ENCODE data around the gene NUMBL. TPM values are rescaled to one million over a fixed set of nuclear protein-coding genes. Genes with fewer than 3 reads are reported as not detected.

NUMBL gene
- total and polyA plus RNA-seq, 5 donors from 2014 or later, result 0.17 to 10.4 (median 0.60) TPM

- Mint-ChIP-seq H3K4me3 (peak overlapping the region in 1 of 4 donors; percentile 28), H3K9me3 (no peaks in the 10 kb centered on the region), H3K27ac (peak overlapping the region in 1 of 3 donors; percentile 43), H3K36me3 (peaks cover 34% of the 10 kb centered on the region), H3K27me3 (no peaks in the 10 kb centered on the region), H3K4me1 (peaks cover 0 to 5% (median 0%) of the 10 kb centered on the region in 4 donors)
- DNase-seq (no peak), ATAC-seq (ENCODE audit: low read depth in 2 of 2) (no peak)
- Histone ChIP-seq H3K36me3 (ENCODE audit: control insufficient read depth, insufficient read depth, low read length) (peaks cover 59% of the 10 kb centered on the region), H3K27ac (ENCODE audit: insufficient read depth, low read length, poor library complexity, severe bottlenecking) (no peak overlapping the region), H3K4me1 (ENCODE audit: control insufficient read depth, insufficient read depth, low read length, poor library complexity, severe bottlenecking) (no peaks in the 10 kb centered on the region), H3K4me3 (ENCODE audit: low read depth, low read length) (no peak overlapping the region), H3K9me3 (ENCODE audit: control insufficient read depth in 2 of 2, low read length in 2 of 2) (no peaks in the 10 kb centered on the region), H3K27me3 (ENCODE audit: control insufficient read depth, insufficient read depth, low read length) (no peaks in the 10 kb centered on the region)
Observed at GRCh38 chr19:40703029-40703755, 12.7 kb upstream of the NUMBL start.

GRCh38 chr19:40702337-40703012 is 12.0 kb upstream of the NUMBL start:
- Mint-ChIP-seq H3K36me3 (peaks cover 34% of the 10 kb centered on the region), H3K27ac (peak overlapping the region in 2 of 3 donors; percentile 13 to 43), H3K9me3 (no peaks in the 10 kb centered on the region), H3K4me1 (peaks cover 0 to 5% (median 0%) of the 10 kb centered on the region in 4 donors), H3K4me3 (peak overlapping the region in 1 of 4 donors; percentile 69), H3K27me3 (no peaks in the 10 kb centered on the region)
- Histone ChIP-seq H3K27me3 (ENCODE audit: control insufficient read depth, insufficient read depth, low read length) (no peaks in the 10 kb centered on the region), H3K4me3 (ENCODE audit: low read depth, low read length) (no peak overlapping the region), H3K9me3 (ENCODE audit: control insufficient read depth in 2 of 2, low read length in 2 of 2) (no peaks in the 10 kb centered on the region), H3K36me3 (ENCODE audit: control insufficient read depth, insufficient read depth, low read length) (peaks cover 52% of the 10 kb centered on the region), H3K27ac (ENCODE audit: insufficient read depth, low read length, poor library complexity, severe bottlenecking) (no peak overlapping the region), H3K4me1 (ENCODE audit: control insufficient read depth, insufficient read depth, low read length, poor library complexity, severe bottlenecking) (no peaks in the 10 kb centered on the region)
- ATAC-seq (ENCODE audit: low read depth in 2 of 2) (no peak), DNase-seq (no peak)

GRCh38 chr19:40701758-40702157 is 11.3 kb upstream of the NUMBL start:
- H3K4me1 Mint-ChIP-seq, result peaks cover 0 to 5% (median 0%) of the 10 kb centered on the region in 4 donors

GRCh38 chr19:40700083-40700482 is 9.6 kb upstream of the NUMBL start:
- no peak overlapping the region for H3K4me3 Mint-ChIP-seq
- H3K4me1 Mint-ChIP-seq, result peaks cover 0 to 5% (median 0%) of the 10 kb centered on the region in 4 donors
- ATAC-seq (ENCODE audit: low read depth in 2 of 2) (no peak), DNase-seq (no peak)
- Histone ChIP-seq H3K4me3 (ENCODE audit: low read depth, low read length) (no peak overlapping the region), H3K27ac (ENCODE audit: insufficient read depth, low read length, poor library complexity, severe bottlenecking) (no peak overlapping the region), H3K4me1 (ENCODE audit: control insufficient read depth, insufficient read depth, low read length, poor library complexity, severe bottlenecking) (no peaks in the 10 kb centered on the region), H3K27me3 (ENCODE audit: control insufficient read depth, insufficient read depth, low read length) (no peaks in the 10 kb centered on the region), H3K36me3 (ENCODE audit: control insufficient read depth, insufficient read depth, low read length) (peaks cover 52% of the 10 kb centered on the region), H3K9me3 (ENCODE audit: control insufficient read depth in 2 of 2, low read length in 2 of 2) (no peaks in the 10 kb centered on the region)
- no peaks in the 10 kb centered on the region for H3K9me3 Mint-ChIP-seq
- H3K27me3 Mint-ChIP-seq, result no peaks in the 10 kb centered on the region
- peaks cover 35% of the 10 kb centered on the region for H3K36me3 Mint-ChIP-seq
- H3K27ac Mint-ChIP-seq, result no peak overlapping the region

More at GRCh38 chr19:40701758-40702157, 11.3 kb upstream of the NUMBL start:
- H3K27me3 Mint-ChIP-seq, result no peaks in the 10 kb centered on the region
- H3K27ac Mint-ChIP-seq, result no peak overlapping the region
- no peaks in the 10 kb centered on the region for H3K27me3 ChIP-seq (ENCODE audit: control insufficient read depth, insufficient read depth, low read length)
- no peaks in the 10 kb centered on the region for H3K9me3 Mint-ChIP-seq
- no peak overlapping the region for H3K27ac ChIP-seq (ENCODE audit: insufficient read depth, low read length, poor library complexity, severe bottlenecking)
- DNase-seq (no peak), ATAC-seq (ENCODE audit: low read depth in 2 of 2) (no peak)
- no peaks in the 10 kb centered on the region for H3K9me3 ChIP-seq (ENCODE audit: control insufficient read depth in 2 of 2, low read length in 2 of 2)
- no peaks in the 10 kb centered on the region for H3K4me1 ChIP-seq (ENCODE audit: control insufficient read depth, insufficient read depth, low read length, poor library complexity, severe bottlenecking)
- H3K36me3 Mint-ChIP-seq, result peaks cover 35% of the 10 kb centered on the region
- H3K4me3 Mint-ChIP-seq, result peak overlapping the region in 1 of 4 donors; percentile 69
- peaks cover 52% of the 10 kb centered on the region for H3K36me3 ChIP-seq (ENCODE audit: control insufficient read depth, insufficient read depth, low read length)
- H3K4me3 ChIP-seq (ENCODE audit: low read depth, low read length), result no peak overlapping the region

DNA sequence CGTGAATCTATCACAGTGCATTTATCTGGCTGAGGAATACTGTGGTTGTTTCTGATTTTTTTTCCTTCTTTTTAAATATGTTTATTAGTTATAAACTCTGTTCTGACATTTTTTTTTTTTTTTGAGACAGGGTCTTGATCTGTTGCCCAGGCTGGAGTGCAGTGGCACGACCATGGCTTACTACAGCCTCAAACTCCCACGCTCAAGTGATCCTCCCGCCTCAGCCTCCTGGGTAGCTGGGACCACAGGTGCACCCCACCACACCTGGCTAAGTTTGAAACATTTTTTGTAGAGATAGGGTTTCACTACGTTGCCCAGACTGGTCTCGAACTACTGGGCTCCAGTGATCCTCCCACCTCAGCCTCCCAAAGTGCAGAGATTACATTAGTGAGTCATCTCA is 6.6 kb upstream of the NUMBL start:
- Histone ChIP-seq H3K4me3 (ENCODE audit: low read depth, low read length) (no peak overlapping the region), H3K27me3 (ENCODE audit: control insufficient read depth, insufficient read depth, low read length) (no peaks in the 10 kb centered on the region), H3K36me3 (ENCODE audit: control insufficient read depth, insufficient read depth, low read length) (peaks cover 25% of the 10 kb centered on the region), H3K27ac (ENCODE audit: insufficient read depth, low read length, poor library complexity, severe bottlenecking) (no peak overlapping the region), H3K9me3 (ENCODE audit: control insufficient read depth in 2 of 2, low read length in 2 of 2) (no peaks in the 10 kb centered on the region), H3K4me1 (ENCODE audit: control insufficient read depth, insufficient read depth, low read length, poor library complexity, severe bottlenecking) (no peaks in the 10 kb centered on the region)
- DNase-seq (no peak), ATAC-seq (ENCODE audit: low read depth in 2 of 2) (no peak)
- no peaks in the 10 kb centered on the region for H3K9me3 Mint-ChIP-seq
- H3K27me3 Mint-ChIP-seq, result no peaks in the 10 kb centered on the region
- H3K36me3 Mint-ChIP-seq, result peaks cover 14% of the 10 kb centered on the region
- no peak overlapping the region for H3K27ac Mint-ChIP-seq
- H3K4me1 Mint-ChIP-seq, result peaks cover 0 to 3% (median 0%) of the 10 kb centered on the region in 4 donors
- H3K4me3 Mint-ChIP-seq, result no peak overlapping the region

GRCh38 chr19:40695881-40696280 is 5.4 kb upstream of the NUMBL start:
- H3K4me3 Mint-ChIP-seq, result no peak overlapping the region
- H3K27ac Mint-ChIP-seq, result peak overlapping the region in 1 of 3 donors; percentile 20
- H3K4me1 ChIP-seq (ENCODE audit: control insufficient read depth, insufficient read depth, low read length, poor library complexity, severe bottlenecking), result peaks cover 5% of the 10 kb centered on the region
- no peak for ATAC-seq (ENCODE audit: low read depth in 2 of 2)
- no peaks in the 10 kb centered on the region for H3K27me3 Mint-ChIP-seq
- H3K36me3 ChIP-seq (ENCODE audit: control insufficient read depth, insufficient read depth, low read length), result peaks cover 16% of the 10 kb centered on the region
- DNase-seq, result no peak
- peaks cover 0 to 3% (median 1%) of the 10 kb centered on the region in 4 donors for H3K4me1 Mint-ChIP-seq
- no peaks in the 10 kb centered on the region for H3K9me3 Mint-ChIP-seq
- H3K9me3 ChIP-seq (ENCODE audit: control insufficient read depth in 2 of 2, low read length in 2 of 2), result no peaks in the 10 kb centered on the region
- peaks cover 6% of the 10 kb centered on the region for H3K36me3 Mint-ChIP-seq
- no peak overlapping the region for H3K27ac ChIP-seq (ENCODE audit: insufficient read depth, low read length, poor library complexity, severe bottlenecking)
- no peaks in the 10 kb centered on the region for H3K27me3 ChIP-seq (ENCODE audit: control insufficient read depth, insufficient read depth, low read length)
- H3K4me3 ChIP-seq (ENCODE audit: low read depth, low read length), result no peak overlapping the region

DNA sequence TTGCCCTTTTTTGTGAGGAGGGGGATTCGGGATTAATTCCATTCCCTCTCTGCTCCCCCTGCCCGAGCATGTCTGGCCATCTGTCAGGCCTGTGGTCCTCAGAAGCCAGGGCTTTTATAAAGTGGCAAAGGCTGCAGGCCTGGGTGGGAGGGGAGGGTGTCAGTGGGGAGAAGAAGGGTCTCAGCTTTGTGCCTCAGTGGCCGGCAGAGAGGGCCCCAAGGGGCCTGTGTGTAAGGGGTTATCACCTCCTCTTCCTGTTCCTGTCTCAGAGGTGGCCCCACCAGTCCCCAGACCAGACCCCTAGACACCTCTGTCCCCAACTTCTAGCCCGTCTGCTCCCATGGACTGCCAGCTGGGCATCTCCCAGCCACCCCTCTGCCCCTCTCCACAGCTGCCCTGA is 3.4 kb upstream of the NUMBL start:
- ATAC-seq (ENCODE audit: low read depth in 2 of 2), result no peak
- peaks cover 0 to 5% (median 3%) of the 10 kb centered on the region in 4 donors for H3K4me1 Mint-ChIP-seq

More for the DNA sequence above, 3.4 kb upstream of the NUMBL start:
- no peak overlapping the region for H3K27ac ChIP-seq (ENCODE audit: insufficient read depth, low read length, poor library complexity, severe bottlenecking)
- DNase-seq, result no peak
- Mint-ChIP-seq H3K9me3 (no peaks in the 10 kb centered on the region), H3K27ac (no peak overlapping the region), H3K4me3 (peak overlapping the region in 1 of 4 donors; percentile 41), H3K27me3 (no peaks in the 10 kb centered on the region), H3K36me3 (peaks cover 3% of the 10 kb centered on the region)
- H3K9me3 ChIP-seq (ENCODE audit: control insufficient read depth in 2 of 2, low read length in 2 of 2), result no peaks in the 10 kb centered on the region
- peaks cover 11% of the 10 kb centered on the region for H3K36me3 ChIP-seq (ENCODE audit: control insufficient read depth, insufficient read depth, low read length)
- no peaks in the 10 kb centered on the region for H3K27me3 ChIP-seq (ENCODE audit: control insufficient read depth, insufficient read depth, low read length)
- peaks cover 12% of the 10 kb centered on the region for H3K4me1 ChIP-seq (ENCODE audit: control insufficient read depth, insufficient read depth, low read length, poor library complexity, severe bottlenecking)
- no peak overlapping the region for H3K4me3 ChIP-seq (ENCODE audit: low read depth, low read length)

Measured in CD4-positive, CD25-positive, alpha-beta regulatory T cell (primary cell).